HG02852 (cell line): ENCODE measurements around the gene SLC45A1.

Experiments
- ATAC-seq: cut with Tn5 transposase; IDR thresholded peaks from one replicate; pipeline ENCODE4 v1.9.1; 2021; ENCODE audit warnings: mild to moderate bottlenecking, moderate library complexity; ENCODE audit not compliant: unreplicated experiment

The SLC45A1 gene

DNA sequence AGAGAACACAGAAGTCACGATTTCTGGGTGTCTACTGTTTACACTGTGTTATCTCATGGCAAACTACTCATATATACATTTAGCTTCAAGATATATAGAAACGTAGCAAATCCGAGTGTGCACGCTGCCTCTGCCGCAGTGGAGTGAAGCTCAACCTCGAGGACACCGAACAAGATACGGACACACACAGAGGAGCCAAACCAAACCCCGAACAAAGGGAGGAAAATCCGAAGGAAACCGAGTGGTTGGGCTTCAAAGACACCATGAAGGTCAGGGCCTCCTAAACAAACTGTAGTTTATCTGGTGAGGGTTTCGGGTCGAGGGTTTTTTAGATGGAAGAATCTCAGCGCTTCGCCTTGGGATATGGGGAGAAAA lies 34.5 kb downstream of the SLC45A1 start:
- ATAC-seq, result no peak

DNA sequence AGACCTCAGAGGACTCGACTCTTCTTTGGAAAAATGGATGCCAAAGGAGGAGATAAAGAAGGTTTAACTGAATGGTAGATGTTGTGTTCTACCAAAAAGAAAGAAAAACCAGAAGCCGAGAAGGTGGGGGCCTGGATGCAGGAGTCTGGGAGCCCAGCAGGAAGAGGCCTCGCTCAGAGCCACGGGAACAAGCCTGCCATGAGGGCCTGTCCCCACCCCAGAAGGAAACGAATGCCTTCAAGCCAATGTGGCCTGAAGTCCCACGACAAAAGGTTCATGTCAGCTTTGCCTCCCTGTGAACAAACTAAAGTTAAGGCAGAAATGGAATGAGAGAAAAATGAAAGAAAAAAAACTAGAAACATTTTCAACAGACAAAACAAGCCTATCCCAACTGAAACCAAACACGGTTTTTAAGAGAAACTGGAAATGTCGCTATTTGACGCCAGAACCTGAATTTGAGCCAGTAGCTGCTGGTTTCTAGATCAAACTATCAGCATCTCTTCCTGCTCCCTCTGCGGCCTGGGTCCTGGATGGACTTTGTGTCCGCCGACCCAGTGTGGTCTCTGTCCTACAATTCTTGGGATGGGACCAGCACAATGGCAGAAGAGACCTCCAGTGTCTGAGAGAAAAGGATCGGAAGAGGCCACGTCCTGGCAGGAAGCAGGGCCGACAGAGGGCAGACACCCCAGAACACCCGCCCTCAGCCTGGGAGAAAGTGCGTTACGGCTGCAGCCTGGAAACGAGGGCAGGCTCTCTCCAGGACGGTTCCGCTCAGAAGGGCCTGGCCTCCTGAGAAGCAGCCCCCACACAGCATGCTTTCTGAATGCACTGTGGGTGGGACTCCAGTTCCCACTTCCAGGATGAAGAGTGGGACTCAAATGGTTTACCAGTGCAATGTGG lies 35.2 kb downstream of the SLC45A1 start:
- ATAC-seq, result no peak

DNA sequence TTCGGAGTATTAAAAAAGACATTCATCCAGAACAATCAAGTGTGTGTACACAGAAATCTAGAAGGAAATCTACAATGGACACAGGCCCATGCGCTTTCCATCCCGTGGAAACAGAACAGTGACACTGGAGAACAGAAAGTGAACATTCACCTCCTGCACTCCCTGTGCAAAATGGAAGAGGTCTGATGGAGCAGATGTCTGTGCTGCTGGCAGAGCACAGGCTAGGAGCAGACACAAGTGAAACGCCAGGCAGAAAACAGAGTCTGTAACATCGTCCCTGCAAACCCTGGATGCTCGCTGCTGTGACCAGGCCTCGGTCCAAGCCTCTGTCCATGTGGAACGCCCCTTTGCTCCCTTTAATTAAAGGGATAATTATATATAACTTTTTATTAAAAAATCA lies 36.1 kb downstream of the SLC45A1 start:
- ATAC-seq, result no peak

DNA sequence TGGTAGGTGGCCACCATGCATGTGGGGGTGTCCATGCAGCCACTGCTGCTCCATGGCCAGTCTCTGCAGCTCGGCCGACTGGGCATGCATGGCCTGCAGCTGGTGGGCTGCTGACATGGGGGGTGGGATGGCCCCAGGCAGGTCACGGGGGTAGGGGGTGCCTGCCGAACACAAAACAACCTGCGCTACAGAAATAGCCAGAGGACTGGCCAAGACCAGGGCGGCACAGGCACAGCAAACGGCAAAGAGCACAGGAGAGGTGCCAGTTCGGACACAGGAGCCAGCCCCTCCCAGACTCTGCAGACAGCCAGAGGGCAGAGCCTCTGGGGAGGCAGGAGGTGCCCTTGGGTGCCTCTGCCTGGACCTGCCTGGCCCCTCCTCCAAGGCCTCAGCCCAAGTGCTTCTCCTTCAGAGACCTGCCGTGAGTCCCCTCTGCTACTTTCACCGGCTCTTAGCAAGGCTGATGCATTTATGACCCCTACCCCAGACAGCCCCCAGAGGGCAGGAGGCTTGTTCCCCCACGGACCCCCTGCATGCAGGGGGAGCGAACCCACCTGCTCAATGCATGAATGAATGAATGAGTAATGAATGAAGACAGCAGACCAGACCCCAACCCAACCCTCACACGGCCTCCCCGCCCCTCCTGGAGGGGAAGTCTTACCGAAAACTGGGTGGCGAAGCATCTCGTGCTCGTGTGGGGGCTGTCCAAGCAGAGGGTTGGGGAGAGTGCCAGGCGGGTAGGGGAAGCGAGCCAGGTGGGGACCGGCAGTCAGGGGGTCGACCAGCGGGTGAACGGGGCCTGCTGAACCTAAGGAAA lies 37.7 kb downstream of the SLC45A1 start:
- no peak for ATAC-seq

DNA sequence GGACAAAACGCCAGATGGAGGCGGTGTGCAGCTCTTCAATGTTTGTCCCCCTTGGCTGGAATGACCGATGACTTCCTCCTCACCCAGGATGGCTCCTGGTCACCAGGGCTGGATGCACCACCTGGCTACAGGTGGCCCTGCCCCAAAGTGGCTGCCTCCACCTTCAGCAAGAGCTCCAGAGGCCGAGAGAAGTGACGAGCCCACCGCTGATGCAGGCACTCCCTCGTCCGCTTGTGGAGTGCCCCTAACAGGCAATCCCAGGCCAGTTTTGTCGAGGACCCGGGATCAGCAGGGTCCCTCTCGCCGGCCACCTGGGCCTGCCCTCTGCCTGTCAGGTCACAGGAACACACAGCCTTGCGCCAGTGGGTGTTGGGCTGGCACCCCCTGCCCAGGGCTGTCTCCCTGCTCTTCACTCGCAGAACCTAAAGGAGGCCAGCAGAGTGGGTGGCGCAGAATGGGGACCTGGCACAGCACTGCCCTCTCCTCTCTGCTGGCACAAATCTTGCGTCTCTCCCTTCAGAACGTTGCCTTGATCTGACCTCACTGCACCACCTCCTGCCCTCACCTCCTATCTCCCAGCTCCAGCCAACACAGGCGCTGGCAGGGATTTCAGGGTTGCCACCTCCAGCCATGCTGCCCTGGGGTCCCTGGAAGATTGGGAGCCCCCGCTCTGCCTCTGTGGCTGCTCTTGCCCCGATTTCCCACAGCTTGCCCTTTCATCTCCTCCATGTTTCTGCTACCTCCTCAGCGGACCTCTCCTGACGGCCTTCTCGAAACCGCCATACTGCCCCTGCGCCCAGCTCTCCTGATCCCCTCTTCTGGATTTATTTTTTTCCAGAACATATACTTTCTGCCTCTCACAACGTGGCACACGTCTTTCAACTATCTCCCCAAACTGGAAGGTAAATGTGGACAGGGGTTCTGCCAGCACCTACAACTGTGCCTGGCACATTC lies 38.6 kb downstream of the SLC45A1 start:
- ATAC-seq, result no peak

DNA sequence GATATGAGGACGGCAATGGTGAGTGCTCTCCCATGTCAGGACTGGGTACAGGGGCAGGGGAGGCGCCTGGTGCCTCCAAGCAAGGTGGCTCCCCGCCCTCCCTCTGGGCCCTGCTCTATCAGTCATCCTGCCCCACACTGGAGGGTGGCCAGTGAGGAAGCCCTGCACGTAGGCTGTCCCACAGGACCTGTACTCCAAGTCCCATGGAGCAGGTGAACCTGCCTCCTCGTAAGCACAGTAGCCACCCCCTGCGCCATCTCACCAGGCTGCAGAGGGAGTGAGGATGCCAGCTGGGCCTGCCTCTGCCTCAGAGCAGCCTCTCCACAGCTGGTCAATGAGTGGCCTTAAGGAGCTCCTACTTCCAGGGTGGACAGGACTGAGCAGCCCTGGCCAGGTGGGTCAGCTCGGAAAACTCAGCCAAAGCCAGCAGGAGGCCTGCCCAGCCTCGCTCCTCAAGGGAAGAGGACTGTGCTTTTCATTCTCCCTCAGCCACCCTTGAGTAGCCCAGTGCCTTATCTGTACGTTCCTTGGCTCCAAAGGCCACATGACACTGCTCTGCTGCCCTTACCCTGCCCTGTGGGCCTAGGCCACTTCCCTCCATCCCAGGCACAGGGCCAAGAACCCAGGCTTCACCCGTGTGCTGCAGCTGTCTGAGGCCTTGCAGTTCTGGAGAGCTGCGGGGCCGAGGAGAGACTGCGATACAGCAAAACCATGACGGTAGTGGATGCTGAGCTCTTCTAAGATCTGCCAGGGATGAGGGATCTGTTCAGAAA lies 39.6 kb downstream of the SLC45A1 start:
- ATAC-seq, result no peak

DNA sequence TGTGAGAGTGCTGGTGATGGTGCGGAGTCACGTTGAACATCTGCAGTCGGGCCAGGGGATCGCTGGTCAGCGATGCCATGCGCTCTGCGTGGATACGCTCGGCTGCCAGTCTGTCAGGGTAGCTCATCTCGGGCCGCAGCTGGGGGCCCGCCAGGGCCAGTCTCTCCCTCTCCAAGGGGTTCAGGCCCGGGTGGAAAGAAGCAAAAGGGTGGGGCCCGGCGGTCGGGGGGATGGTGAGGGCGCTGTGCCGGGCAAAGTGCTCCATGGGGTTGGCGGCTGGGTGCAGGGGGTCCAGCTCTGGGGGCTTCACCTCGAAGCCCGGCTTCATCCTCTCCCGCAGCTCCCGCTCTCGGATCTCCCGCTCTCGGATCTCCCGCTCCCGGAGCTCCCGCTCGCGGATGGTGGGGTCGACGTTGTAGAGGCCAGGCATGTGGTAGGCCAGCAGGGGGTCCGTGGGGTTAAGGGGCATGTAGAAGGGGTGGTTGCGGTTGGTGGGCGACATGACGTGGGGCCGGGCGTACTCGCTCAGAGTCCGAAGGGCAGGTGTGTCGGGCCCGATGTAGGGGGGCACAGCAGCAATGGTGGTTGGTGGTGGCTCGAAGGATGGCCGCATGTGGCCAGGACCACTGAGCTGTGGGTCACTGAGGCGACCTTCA lies 40.5 kb downstream of the SLC45A1 start:
- ATAC-seq, result no peak

DNA sequence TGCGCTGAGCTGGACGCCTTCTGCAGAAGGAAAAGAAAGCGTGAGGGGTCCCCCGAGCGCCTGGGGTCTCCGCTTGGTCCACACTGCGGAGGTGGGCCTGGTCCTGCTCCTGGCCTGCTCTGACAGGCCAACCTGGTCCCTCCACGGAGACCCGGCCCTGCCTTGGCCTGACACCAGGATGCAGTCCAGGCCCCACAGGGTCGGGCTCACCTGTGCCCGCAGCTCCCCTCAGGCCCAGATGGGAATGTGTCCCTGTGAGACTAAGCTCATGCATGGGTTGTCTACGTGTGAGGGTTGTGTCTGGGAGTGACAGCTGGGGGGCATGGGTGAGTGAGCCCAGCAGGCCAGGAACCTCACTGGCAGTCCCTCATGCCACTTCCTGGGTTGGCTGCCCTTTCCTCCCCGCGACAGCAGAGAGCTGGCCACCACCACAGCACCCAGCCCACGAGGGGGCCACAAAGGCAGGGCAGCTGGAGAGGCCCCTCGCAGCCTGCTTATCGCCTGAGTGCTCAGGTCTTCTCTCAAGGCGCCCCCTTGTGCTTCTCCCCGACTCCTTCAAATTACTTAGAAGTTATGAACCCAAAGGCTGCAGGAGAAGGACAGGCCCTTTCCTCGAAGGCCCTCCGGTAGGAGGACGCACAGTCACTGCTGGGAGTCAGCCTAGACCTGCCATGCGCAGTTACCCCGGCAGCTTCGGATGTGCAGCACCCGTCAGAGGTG lies 41.1 kb downstream of the SLC45A1 start:
- no peak for ATAC-seq

DNA sequence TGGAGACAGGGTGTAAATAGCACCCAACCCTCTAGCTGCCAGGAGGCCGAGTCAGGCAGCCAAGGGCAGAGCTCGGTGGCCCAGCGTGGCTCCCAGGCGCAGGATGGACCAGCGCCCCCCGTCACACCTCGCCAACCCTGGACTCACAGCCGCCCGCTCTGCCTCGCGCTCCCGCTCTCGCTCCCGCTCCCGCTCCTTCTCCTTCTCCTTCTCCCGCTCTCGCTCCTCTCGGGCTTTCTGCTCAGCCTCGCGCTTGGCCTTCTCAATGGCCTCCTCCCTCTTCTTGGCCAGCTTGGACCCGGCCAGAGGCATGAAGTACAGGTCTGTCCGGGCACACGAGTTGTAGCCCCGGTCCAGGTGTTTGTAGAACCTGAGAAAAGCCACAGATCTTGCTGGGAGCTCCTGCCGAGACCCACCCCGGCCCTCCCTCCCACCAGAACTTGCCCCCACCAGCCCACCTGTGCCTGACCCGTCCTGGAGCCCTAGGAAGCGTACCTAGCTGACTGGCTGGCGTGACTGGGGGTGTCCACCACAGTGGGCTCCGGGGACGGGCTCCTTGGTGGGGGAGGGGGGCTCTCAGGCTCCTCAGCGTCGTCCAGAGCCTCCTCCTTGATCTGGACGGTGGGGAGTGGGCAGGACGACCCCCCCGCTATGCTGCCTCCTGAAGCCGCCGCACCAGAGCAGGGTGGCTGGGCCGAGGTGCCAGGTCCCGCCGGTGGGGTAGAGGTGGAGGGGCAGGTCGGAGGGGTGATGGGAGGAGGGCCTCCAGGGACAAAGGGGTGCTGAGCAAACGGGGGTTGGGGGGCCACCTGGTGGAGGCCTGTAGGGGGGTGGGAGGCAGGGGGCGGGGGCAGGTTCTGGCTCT lies 41.9 kb downstream of the SLC45A1 start:
- no peak for ATAC-seq

DNA sequence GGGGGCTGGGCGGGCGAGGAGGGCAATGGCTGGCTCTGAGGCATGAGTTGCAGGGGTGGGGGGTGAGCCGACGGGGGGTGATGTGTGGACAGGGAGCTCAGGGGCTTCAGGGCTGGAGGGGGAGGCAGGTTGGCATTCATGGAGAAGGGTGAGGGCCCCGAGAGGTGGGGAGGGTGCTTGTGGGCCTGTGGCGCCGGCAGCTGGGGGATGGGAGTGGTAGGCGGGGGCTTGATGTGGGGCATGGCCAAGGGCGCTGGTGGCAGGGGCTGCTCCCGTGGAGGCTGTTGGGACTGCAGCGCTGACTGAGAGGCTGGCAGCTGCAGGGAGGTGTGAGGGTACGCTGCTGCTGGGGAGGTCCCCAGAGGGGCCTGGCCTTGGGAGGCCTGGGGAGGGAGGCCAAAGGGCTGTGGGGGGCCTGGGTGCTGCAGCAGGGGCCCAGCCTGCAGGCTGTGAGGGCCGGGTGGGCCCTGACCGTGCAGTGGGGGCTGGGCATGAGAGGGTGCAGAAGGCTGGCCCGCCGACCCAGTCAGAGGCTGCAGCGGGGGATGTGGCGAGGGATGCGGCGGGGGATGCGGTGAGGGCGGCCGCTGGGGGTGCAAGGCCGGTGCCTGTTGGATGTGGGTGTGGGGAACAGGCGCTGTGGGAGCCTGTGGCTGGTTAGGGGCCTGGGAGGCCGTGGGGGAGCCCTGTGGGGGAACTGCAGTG lies 42.7 kb downstream of the SLC45A1 start:
- no peak for ATAC-seq

DNA sequence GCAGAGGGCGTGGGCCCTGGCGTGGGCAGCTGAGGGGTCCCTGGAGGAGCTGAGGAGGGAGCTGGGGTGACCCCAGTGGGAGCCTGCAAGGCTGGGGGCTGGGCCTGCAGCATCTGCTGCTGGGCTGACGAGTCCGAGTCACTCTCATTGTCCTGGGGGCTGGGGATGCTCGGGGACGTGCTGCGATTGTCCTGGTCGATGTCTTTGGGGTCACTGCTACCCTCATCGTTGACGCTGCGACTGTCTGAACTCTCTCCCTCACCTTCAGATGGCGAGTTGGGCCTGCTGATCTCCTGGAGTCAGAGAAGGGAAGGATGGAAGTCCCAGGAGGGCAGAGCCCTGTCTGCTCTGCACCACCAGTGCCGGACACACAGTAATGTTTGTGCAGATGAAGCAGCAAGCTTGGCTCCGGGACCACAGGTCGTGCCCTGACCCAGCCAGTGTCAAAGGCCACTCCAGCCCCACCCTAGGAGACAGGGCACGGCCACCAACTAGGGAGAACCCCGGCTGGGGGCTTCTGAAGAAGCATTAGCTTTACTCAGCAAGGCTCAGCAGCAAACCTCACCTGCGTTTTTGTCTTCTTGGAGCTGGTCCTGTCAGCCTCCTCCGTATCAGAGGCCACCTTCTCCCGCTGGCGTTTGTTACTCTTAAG lies 43.4 kb downstream of the SLC45A1 start:
- ATAC-seq, result no peak

DNA sequence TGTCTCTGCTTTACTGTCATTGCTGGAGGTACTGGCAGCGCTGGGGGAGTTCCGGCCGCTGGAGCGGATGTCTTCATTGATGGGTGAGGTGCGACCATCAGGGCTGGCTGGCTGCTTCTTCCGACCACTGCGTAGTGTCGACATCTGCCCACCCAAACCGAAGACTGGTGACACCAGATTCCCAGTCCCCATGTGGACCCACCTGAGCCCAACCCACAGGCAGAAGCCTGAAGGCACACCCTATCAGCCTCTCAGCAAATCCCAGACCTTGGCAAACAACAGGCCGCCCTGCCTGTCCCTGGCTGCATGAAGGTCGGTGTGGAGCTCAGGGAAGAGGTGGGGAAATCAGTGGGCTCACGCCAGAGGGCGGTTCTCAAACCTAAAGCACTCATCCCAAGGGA lies 44.8 kb downstream of the SLC45A1 start:
- ATAC-seq, result no peak

DNA sequence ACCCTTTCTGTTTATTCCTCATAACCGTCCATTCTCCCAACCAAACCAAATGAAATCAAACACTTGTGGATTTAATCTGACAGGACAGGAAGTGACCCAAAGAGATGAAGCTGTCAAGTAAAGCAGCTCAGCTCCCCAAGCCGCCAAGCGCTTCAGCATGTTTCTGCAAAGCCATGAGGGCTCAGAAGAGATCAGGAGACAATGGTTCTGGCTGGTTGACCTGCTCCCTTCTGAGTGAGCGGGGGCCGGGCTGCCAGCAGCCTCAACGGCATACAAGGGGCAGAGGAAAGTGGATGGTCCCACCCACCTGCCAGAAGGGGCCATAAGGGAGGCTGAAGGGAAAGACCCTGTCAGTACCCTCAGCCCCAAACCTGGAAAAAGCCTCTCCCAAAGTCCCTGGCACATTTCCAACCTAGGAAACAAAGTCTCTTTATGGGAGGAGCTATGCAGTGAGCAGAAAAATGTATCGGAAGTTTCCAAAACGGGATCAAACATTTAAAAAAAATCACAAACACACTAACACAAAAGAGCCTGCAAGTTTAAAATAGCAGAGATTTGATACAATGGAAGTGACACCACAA lies 45.4 kb downstream of the SLC45A1 start:
- ATAC-seq, result no peak

DNA sequence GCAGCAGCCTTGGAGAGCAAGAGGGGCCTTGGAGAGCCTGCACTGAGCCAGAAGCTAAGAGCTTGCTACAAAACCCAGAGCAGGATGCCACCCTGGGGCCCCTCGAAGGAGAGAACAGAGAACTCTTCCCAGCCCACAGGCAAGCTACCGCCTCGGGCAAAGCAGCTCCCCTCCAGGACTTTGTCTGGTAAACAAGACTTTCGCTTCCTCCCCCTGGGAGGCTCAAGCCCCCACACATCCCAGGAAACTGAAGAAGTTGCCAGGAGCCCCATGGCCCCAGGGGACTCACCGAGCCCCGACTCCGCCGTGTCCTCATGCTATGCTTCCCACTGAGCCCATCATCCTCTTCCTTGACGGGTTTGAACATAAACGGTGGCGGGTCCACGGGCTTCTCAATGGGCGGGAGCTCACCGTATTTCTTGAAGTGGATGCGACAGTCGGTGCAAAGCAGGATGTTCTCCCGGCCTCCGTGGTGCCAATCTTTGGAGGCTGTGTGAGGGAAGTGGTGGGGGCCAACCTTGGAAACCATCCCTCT lies 45.9 kb downstream of the SLC45A1 start:
- no peak for ATAC-seq

DNA sequence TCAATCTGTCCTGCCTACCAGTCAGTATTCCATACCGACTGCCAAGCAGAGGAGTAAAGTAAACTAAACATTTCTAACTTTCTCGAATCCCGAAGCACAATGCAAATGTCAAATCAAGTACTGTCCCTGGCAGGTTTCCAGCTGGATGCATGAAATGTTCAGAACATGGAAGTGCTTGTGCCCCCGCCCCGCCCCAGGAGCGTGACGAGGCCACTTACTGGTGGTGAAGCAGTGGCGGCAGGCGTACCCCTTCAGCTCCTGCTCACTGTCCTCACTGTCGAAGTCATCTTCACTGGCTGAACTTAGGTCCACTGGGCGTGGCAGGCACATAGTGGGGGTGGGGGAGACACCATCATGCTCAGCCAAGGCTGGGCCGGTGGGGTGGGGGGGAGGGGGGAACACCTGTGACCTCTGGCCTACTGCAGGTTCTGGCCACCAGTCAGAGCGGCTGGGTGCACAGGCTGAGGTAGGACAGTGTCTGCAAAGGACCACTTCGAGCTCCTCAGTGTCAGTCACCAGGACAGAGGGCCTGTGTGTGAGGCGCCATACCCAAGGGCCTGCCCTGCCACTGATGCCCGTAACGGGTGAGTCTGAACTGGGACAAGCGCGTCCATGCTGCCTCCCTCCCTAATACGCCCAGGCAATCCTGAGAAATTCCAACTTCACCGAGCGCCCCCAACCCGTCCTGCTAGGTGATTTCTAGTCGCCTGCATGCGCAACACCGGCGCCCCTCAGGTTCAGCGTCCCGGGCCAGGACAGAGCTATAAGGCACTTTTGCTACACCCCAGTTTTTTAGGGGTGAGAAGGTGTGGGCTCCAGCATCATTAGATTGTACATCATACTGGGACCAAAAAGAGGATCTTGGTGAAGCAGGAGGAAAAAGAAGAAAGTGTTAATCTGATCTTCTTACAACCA lies 46.9 kb downstream of the SLC45A1 start:
- ATAC-seq, result no peak
